ENCODE data around the gene SNX6. TPM values are rescaled to one million over a fixed set of nuclear protein-coding genes. Genes with fewer than 3 reads are reported as not detected.
"Not testable (repeated sequence)": the region's sequence is repeated elsewhere in the genome, so short reads cannot be mapped to it uniquely, and the experiment has no call there.

SNX6 gene
- total and polyA plus RNA-seq, 9 of the 15 experiments (the other 6 are each of a cell fraction or from before 2014, with no cell fraction given): 34.6 to 111 (median 57.5) TPM

- peaks cover 8 to 17% of the 10 kb centered on the region in 2 experiments for H3K4me1 ChIP-seq (replicated peaks in 1 of 2; ENCODE audit: control insufficient read depth in 2 of 2, insufficient read depth in 2 of 2, low read length in 2 of 2)
- BruUV-seq (replicated peaks); H3K9ac ChIP-seq (ENCODE audit: insufficient read depth in 1 of 2, low read depth in 2 of 2, low read length in 2 of 2); ATAC-seq; H3K27me3 ChIP-seq (ENCODE audit: control insufficient read depth in 2 of 2, insufficient read depth in 2 of 2, low read length in 2 of 2); H3K36me3 ChIP-seq (ENCODE audit: control insufficient read depth, insufficient read depth, low read length); POLR2A ChIA-PET; H2AFZ ChIP-seq (ENCODE audit: low read depth, low read length); DNase-seq (ENCODE audit: extremely low read depth in 1 of 4, low spot score in 3 of 4); H3K79me2 ChIP-seq (ENCODE audit: control insufficient read depth, insufficient read depth, low read length); H3K9me1 ChIP-seq (ENCODE audit: control insufficient read depth, insufficient read depth, low read length); CTCF ChIA-PET (ENCODE audit: low intra/inter-chr PET ratio); H4K20me1 ChIP-seq (replicated peaks; ENCODE audit: control insufficient read depth, insufficient read depth, low read length); H3K4me3 ChIP-seq; intact Hi-C loops (cut with micrococcal nuclease); H3K4me2 ChIP-seq (ENCODE audit: insufficient read depth, low read length); FAIRE-seq; H3K27ac ChIP-seq (ENCODE audit: extremely low read depth, low read depth, low read length); H3K9me3 ChIP-seq (replicated peaks; ENCODE audit: control insufficient read depth, insufficient read depth, low read depth, low read length); in situ Hi-C loops (cut with MboI): not testable (repeated sequence)
- WGBS (ENCODE audit: insufficient coverage, low coverage, missing lambda C conversion rate): 80% methylated on average over 2 of the region's 2 CpGs
Measured at GRCh38 chr14:34650006-34650405, 20.1 kb upstream of the SNX6 start.

DNA sequence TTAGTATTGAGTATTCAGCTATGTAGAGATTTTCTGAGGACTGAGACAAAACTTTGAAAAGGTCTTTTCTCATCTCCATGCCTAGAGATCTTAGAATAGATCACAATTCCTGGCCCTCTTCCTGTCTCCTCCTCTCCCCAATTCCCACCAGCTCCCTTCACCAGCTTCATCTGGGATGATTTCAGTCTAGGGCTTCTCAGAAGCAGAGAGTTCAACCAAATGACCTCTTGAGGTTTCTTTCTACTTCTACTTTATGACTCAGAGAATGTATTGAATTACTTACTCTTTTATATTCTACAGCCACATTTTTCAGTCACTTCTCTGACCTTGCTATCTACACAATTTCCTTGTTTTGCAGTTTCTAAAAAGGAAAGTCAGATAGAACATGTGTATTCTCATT is 19.4 kb upstream of the SNX6 start:
- ATAC-seq (peak; percentile 63), FAIRE-seq (peak; percentile 19), DNase-seq (ENCODE audit: extremely low read depth in 1 of 4, low spot score in 3 of 4) (peak in 3 of 4 experiments; percentile 11 to 31 (median 22))
- TF ChIP-seq FOSL1 (tag; conservative IDR thresholded peaks at IDR 0.05) (peak; percentile 63), ELF2 (CRISPR knock-in tag; IDR thresholded peaks at IDR 0.05) (no peak), GTF2A2 (tag; IDR thresholded peaks at IDR 0.05) (no peak), JUND (IDR thresholded peaks at IDR 0.05; ENCODE audit: borderline replicate concordance, low read depth, low read length) (peak; percentile 14; the same call in 1 of the 2 replicates), JUND (tag; IDR thresholded peaks at IDR 0.05; ENCODE audit: borderline replicate concordance, low read depth, low read length) (no peak), ZNF766 (CRISPR knock-in tag; conservative IDR thresholded peaks at IDR 0.05) (peak; percentile 85)
- TF ChIP-seq, protein P1, sequence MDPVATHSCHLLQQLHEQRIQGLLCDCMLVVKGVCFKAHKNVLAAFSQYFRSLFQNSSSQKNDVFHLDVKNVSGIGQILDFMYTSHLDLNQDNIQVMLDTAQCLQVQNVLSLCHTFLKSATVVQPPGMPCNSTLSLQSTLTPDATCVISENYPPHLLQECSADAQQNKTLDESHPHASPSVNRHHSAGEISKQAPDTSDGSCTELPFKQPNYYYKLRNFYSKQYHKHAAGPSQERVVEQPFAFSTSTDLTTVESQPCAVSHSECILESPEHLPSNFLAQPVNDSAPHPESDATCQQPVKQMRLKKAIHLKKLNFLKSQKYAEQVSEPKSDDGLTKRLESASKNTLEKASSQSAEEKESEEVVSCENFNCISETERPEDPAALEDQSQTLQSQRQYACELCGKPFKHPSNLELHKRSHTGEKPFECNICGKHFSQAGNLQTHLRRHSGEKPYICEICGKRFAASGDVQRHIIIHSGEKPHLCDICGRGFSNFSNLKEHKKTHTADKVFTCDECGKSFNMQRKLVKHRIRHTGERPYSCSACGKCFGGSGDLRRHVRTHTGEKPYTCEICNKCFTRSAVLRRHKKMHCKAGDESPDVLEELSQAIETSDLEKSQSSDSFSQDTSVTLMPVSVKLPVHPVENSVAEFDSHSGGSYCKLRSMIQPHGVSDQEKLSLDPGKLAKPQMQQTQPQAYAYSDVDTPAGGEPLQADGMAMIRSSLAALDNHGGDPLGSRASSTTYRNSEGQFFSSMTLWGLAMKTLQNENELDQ (CRISPR knock-in tag; IDR thresholded peaks at IDR 0.05; ENCODE audit: borderline replicate concordance): no peak
- H3K36me3 ChIP-seq (ENCODE audit: control insufficient read depth, insufficient read depth, low read length): no peaks in the 10 kb centered on the region
- ChIA-PET POLR2A (interaction anchor here (0.7 kb wide), 1 partner anchor 208 kb away, joined by 3 read pairs; no protein-coding TSS in a partner anchor), CTCF (ENCODE audit: low intra/inter-chr PET ratio) (no interaction called here)
- no peak overlapping the region for H2AFZ ChIP-seq (ENCODE audit: low read depth, low read length)
- H3K4me1 ChIP-seq (replicated peaks in 1 of 2; ENCODE audit: control insufficient read depth in 2 of 2, insufficient read depth in 2 of 2, low read length in 2 of 2): peaks cover 8 to 17% of the 10 kb centered on the region in 2 experiments
- H3K27ac ChIP-seq (ENCODE audit: extremely low read depth, low read depth, low read length): no peak overlapping the region
- no TSS peak for BruUV-seq (replicated peaks)
- no peaks in the 10 kb centered on the region for H3K27me3 ChIP-seq (ENCODE audit: control insufficient read depth in 2 of 2, insufficient read depth in 2 of 2, low read length in 2 of 2)
- H3K79me2 ChIP-seq (ENCODE audit: control insufficient read depth, insufficient read depth, low read length): no peaks in the 10 kb centered on the region
- no peak overlapping the region for H3K4me2 ChIP-seq (ENCODE audit: insufficient read depth, low read length)
- H3K9me3 ChIP-seq (replicated peaks; ENCODE audit: control insufficient read depth, insufficient read depth, low read depth, low read length): no peaks in the 10 kb centered on the region
- intact Hi-C loops (cut with micrococcal nuclease) (no loop called here), in situ Hi-C loops (cut with MboI) (no loop called here)
- H4K20me1 ChIP-seq (replicated peaks; ENCODE audit: control insufficient read depth, insufficient read depth, low read length): no peaks in the 10 kb centered on the region
- no peak overlapping the region for H3K9ac ChIP-seq (ENCODE audit: insufficient read depth in 1 of 2, low read depth in 2 of 2, low read length in 2 of 2)
- no peak overlapping the region for H3K4me3 ChIP-seq
- no peaks in the 10 kb centered on the region for H3K9me1 ChIP-seq (ENCODE audit: control insufficient read depth, insufficient read depth, low read length)

Data from K562 (cell line).